ENCODE measurements around the gene RPL36. TPM values are rescaled to one million over a fixed set of nuclear protein-coding genes. Genes with fewer than 3 reads are reported as not detected.
"Not testable (repeated sequence)": the region's sequence is repeated elsewhere in the genome, so short reads cannot be mapped to it uniquely, and the experiment has no call there.

Gene RPL36
- total and polyA plus RNA-seq, 8 donors: 606 to 1,150 (median 818) TPM

DNA sequence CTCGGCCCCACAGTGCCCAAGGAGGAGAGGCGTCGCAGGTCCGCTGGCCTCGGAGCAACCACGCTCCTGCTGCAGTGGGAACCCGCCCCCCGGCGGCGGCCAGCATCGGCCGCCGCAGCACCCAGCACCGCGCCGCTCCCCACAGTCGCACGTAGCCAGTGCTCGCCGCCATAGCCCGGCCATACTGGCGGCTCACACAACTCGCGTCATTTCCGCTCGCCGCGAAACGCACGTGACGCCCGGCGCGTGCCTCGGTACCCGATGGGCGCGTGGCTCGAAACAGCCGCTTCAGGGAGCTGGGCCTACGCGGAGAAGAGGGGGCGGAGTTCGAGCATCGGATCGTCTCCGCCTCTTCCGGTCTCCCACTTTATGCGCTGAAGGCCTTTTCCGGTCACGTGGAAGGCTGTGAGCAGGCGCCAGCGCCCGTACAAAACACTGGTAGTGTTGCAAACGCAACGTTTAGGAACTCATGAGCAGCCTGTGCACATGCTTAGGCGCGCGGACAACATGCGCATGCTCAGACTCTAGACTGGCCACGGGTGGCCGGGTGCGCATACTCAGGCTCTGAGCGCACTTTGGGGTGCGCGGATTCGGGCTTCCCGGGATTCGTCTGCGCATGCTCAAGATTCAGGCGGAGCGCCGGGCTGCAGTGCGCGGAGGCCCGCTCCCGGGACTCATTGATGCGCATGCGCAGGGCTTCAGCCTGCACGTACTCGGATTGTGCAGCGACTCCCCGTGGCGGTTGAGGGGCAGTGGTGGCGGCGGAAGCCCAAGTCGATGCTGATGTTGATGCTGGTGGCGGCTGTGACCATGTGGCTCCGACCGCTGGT is 30.1 kb downstream of the RPL36 start, which contains the start of the genes CATSPERD and LONP1:
Gene CATSPERD (plus strand): TSS at position 677 of the 830 bp plus-strand sequence. CDS start 101 bp downstream, at position 778.
Gene LONP1 (minus strand): TSS at position 186 of the 830 bp plus-strand sequence. CDS start 14 bp downstream, at position 172.
- H3K36me3 ChIP-seq: peaks cover 0 to 9% of the 10 kb centered on the region in 2 donors
- no peaks in the 10 kb centered on the region for H3K27me3 ChIP-seq
- no peaks in the 10 kb centered on the region for H3K9me3 ChIP-seq
- peak; percentile 99 to 100 (median 100) for DNase-seq
- peak within 1 kb of the TSS; percentile 85 to 96 for H3K4me3 ChIP-seq
- H3K27ac ChIP-seq: peak within 1 kb of the TSS; percentile 92 to 95
- H3K4me1 ChIP-seq: peaks cover 13 to 33% of the 10 kb centered on the region in 2 donors
- intact Hi-C loops (cut with DNase I): no loop called here
- peak; percentile 97 for ATAC-seq
- TF ChIP-seq, protein P1, sequence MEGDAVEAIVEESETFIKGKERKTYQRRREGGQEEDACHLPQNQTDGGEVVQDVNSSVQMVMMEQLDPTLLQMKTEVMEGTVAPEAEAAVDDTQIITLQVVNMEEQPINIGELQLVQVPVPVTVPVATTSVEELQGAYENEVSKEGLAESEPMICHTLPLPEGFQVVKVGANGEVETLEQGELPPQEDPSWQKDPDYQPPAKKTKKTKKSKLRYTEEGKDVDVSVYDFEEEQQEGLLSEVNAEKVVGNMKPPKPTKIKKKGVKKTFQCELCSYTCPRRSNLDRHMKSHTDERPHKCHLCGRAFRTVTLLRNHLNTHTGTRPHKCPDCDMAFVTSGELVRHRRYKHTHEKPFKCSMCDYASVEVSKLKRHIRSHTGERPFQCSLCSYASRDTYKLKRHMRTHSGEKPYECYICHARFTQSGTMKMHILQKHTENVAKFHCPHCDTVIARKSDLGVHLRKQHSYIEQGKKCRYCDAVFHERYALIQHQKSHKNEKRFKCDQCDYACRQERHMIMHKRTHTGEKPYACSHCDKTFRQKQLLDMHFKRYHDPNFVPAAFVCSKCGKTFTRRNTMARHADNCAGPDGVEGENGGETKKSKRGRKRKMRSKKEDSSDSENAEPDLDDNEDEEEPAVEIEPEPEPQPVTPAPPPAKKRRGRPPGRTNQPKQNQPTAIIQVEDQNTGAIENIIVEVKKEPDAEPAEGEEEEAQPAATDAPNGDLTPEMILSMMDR (IDR thresholded peaks at IDR 0.05): peak; percentile 85 to 88

DNA sequence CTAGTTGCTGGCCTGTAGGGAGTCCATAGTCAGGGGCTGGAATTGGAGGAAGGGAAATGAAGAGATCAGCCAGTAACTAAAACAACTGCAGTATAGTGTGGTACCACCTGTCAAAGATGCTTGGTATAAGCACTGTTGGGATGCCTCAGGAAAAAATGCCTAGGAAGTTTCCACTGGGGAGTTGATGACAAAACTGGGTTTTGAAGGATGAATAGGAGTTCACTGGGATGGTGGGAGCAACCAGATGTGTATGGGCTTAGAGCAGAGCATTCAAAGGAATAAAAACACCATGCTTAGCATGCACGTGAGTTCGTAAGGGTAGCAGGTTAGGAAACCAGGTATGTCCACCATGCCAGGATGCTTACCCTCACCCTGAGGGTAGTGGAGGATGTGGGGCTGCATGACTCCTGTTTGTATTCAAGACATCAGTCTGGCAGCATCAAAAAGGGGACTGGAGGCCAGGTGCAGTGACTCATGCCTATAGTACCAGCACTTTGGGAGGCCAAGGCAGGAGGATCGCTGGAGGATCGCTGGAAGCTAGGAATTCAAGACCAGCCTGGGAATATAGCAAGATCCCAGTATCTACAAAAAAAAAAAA is 37.5 kb downstream of the RPL36 start:
- no peaks in the 10 kb centered on the region for H3K4me1 ChIP-seq
- no peak overlapping the region for H3K4me3 ChIP-seq
- intact Hi-C loops (cut with DNase I): no loop called here
- no peaks in the 10 kb centered on the region for H3K36me3 ChIP-seq
- peaks cover 0 to 17% of the 10 kb centered on the region in 2 donors for H3K9me3 ChIP-seq
- no peak overlapping the region for H3K27ac ChIP-seq
- DNase-seq (no peak), ATAC-seq (no peak)
- TF ChIP-seq, protein P1 (IDR thresholded peaks at IDR 0.05): no peak
- H3K27me3 ChIP-seq: no peaks in the 10 kb centered on the region

DNA sequence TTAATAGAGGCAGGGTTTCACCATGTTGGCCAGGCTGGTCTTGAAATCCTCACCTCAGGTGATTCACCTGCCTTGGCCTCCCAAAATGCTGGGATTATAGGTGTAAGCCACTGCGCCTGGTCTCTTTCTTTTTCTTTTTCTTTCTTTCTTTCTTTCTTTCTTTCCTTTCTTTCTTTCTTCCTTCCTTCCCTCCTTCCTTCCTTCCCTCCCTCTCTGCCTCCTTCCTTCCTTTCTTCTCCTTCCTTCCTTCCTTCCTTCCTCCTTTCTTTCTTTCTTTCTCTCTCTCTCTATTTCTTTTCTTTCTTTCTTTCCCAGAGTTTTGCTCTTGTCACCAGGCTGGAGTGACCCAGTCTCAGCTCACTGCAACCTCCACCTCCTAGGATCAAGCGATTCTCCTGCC is 43.1 kb downstream of the RPL36 start:
- ATAC-seq; intact Hi-C loops (cut with DNase I); H3K4me3 ChIP-seq; H3K27ac ChIP-seq; H3K36me3 ChIP-seq; H3K27me3 ChIP-seq; DNase-seq; H3K4me1 ChIP-seq: not testable (repeated sequence)
- H3K9me3 ChIP-seq: peaks cover 0 to 17% of the 10 kb centered on the region in 2 donors

DNA sequence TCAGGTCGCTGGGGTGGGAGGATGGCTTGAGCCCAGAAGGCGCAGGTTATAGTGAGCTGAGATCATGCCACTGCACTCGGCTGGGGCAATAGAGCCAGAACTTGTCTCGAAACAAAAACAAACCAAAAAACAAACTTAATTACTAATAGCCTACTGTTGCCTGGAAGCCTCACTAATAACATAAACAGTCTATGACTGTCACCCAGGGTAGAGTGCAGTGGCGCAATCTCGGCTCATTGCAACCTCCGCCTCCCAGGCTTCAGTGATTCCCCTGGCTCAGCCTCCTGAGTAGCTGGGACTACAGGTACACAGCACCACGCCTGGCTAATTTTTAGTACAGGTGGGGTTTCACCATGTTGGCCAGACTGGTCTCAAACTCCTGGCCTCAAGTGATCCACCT is 48.3 kb downstream of the RPL36 start:
- DNase-seq (peak in 1 of 4 donors; percentile 10), ATAC-seq (peak; percentile 48)
- TF ChIP-seq, protein P1 (IDR thresholded peaks at IDR 0.05): no peak
- Histone ChIP-seq H3K27me3 (peaks cover 0 to 4% of the 10 kb centered on the region in 2 donors), H3K4me1 (no peaks in the 10 kb centered on the region), H3K4me3 (no peak overlapping the region), H3K27ac (no peak overlapping the region), H3K36me3 (no peaks in the 10 kb centered on the region), H3K9me3 (no peaks in the 10 kb centered on the region)
- intact Hi-C loops (cut with DNase I): no loop called here

Other genes starting within 250 kb of the RPL36 start
- gene ZNRF4, start 234.9 kb upstream of the RPL36 start, total RNA-seq: not detected
- not detected for gene ZNRF4, start 234.9 kb upstream of the RPL36 start, polyA plus RNA-seq (ENCODE audit: insufficient read length in 6 of 6)
- under 1 TPM; 0.76 TPM for gene TINCR, start 122.3 kb upstream of the RPL36 start, total RNA-seq
- gene TINCR, start 122.3 kb upstream of the RPL36 start, polyA plus RNA-seq (ENCODE audit: insufficient read length in 6 of 6): under 1 TPM; 0.24 to 0.69 (median 0.55) TPM
- 10 to 100 TPM; 62.0 to 75.9 TPM for gene SAFB2, start 67.5 kb upstream of the RPL36 start, total RNA-seq
- gene SAFB2, start 67.5 kb upstream of the RPL36 start, polyA plus RNA-seq (ENCODE audit: insufficient read length in 6 of 6): 100 to 1,000 TPM in 2 of 6 donors, 10 to 100 TPM in 4; 70.4 to 110 (median 91.9) TPM
- gene SAFB, start 67.2 kb upstream of the RPL36 start, total RNA-seq: 10 to 100 TPM; 63.7 to 92.2 TPM
- gene SAFB, start 67.2 kb upstream of the RPL36 start, polyA plus RNA-seq (ENCODE audit: insufficient read length in 6 of 6): 100 to 1,000 TPM; 160 to 206 (median 172) TPM
- 10 to 100 TPM; 46.7 to 63.3 TPM for gene MICOS13, start 9.8 kb upstream of the RPL36 start, total RNA-seq
- 10 to 100 TPM; 26.7 to 48.9 (median 33.4) TPM for gene MICOS13, start 9.8 kb upstream of the RPL36 start, polyA plus RNA-seq (ENCODE audit: insufficient read length in 6 of 6)
- 10 to 100 TPM in 1 of 2 donors, 1 to 10 TPM in 1; 5.8 to 10.4 TPM for gene HSD11B1L, start 9.3 kb upstream of the RPL36 start, total RNA-seq
- gene HSD11B1L, start 9.3 kb upstream of the RPL36 start, polyA plus RNA-seq (ENCODE audit: insufficient read length in 6 of 6): 10 to 100 TPM in 2 of 6 donors, 1 to 10 TPM in 4; 6.8 to 12.2 (median 7.9) TPM
- 10 to 100 TPM; 79.5 to 93.9 TPM for gene LONP1, start 29.9 kb downstream of the RPL36 start, total RNA-seq
- gene LONP1, start 29.9 kb downstream of the RPL36 start, polyA plus RNA-seq (ENCODE audit: insufficient read length in 6 of 6): 10 to 100 TPM; 39.9 to 50.0 (median 47.8) TPM
- 1 to 10 TPM in 1 of 2 donors, not detected in 1; 2.7 TPM for gene CATSPERD, start 30.3 kb downstream of the RPL36 start, total RNA-seq
- 1 to 10 TPM in 3 of 6 donors, under 1 TPM in 2, not detected in 1; 0.31 to 2.4 (median 1.1) TPM for gene CATSPERD, start 30.3 kb downstream of the RPL36 start, polyA plus RNA-seq (ENCODE audit: insufficient read length in 6 of 6)
- gene PRR22, start 94.5 kb downstream of the RPL36 start, total RNA-seq: 1 to 10 TPM; 1.7 to 4.5 TPM
- 1 to 10 TPM; 1.3 to 3.2 (median 2.0) TPM for gene PRR22, start 94.5 kb downstream of the RPL36 start, polyA plus RNA-seq (ENCODE audit: insufficient read length in 6 of 6)
- 10 to 100 TPM; 15.8 to 38.4 TPM for gene DUS3L, start 100.9 kb downstream of the RPL36 start, total RNA-seq
- 10 to 100 TPM; 17.7 to 34.9 (median 24.9) TPM for gene DUS3L, start 100.9 kb downstream of the RPL36 start, polyA plus RNA-seq (ENCODE audit: insufficient read length in 6 of 6)
- gene NRTN, start 114.8 kb downstream of the RPL36 start, total RNA-seq: 1 to 10 TPM; 1.5 to 1.6 TPM
- gene NRTN, start 114.8 kb downstream of the RPL36 start, polyA plus RNA-seq (ENCODE audit: insufficient read length in 6 of 6): 1 to 10 TPM in 5 of 6 donors, under 1 TPM in 1; 0.93 to 1.9 (median 1.5) TPM
- gene FUT6, start 149.4 kb downstream of the RPL36 start, total RNA-seq: under 1 TPM; 0.32 to 0.73 TPM
- under 1 TPM; 0.52 to 0.87 (median 0.70) TPM for gene FUT6, start 149.4 kb downstream of the RPL36 start, polyA plus RNA-seq (ENCODE audit: insufficient read length in 6 of 6)
- 10 to 100 TPM; 25.2 to 31.4 TPM for gene FUT3, start 161.2 kb downstream of the RPL36 start, total RNA-seq
- gene FUT3, start 161.2 kb downstream of the RPL36 start, polyA plus RNA-seq (ENCODE audit: insufficient read length in 6 of 6): under 1 TPM in 4 of 6 donors, not detected in 2; 0.28 to 0.56 (median 0.41) TPM
- not detected for gene FUT5, start 180.2 kb downstream of the RPL36 start, total RNA-seq
- gene FUT5, start 180.2 kb downstream of the RPL36 start, polyA plus RNA-seq (ENCODE audit: insufficient read length in 6 of 6): not detected
- 100 to 1,000 TPM; 163 to 190 TPM for gene NDUFA11, start 213.5 kb downstream of the RPL36 start, total RNA-seq
- gene NDUFA11, start 213.5 kb downstream of the RPL36 start, polyA plus RNA-seq (ENCODE audit: insufficient read length in 6 of 6): 100 to 1,000 TPM; 102 to 150 (median 132) TPM
- gene VMAC, start 214.6 kb downstream of the RPL36 start, total RNA-seq: 1 to 10 TPM; 5.0 to 6.6 TPM
- gene VMAC, start 214.6 kb downstream of the RPL36 start, polyA plus RNA-seq (ENCODE audit: insufficient read length in 6 of 6): 10 to 100 TPM in 3 of 6 donors, 1 to 10 TPM in 3; 7.0 to 10.4 (median 9.5) TPM
- gene CAPS, start 224.0 kb downstream of the RPL36 start, total RNA-seq: 10 to 100 TPM in 1 of 2 donors, 1 to 10 TPM in 1; 8.8 to 40.9 TPM
- 10 to 100 TPM; 16.4 to 44.9 (median 28.3) TPM for gene CAPS, start 224.0 kb downstream of the RPL36 start, polyA plus RNA-seq (ENCODE audit: insufficient read length in 6 of 6)

Data from left lung (tissue), 10 donors.